Measurements from ENCODE around the gene RNF187.

The RNF187 gene

GRCh38 chr1:228538831-228539230 is 51.6 kb downstream of the RNF187 start:
- H3K9me3 ChIP-seq (ENCODE audit: control insufficient read depth in 2 of 2, low read length in 2 of 2): no peaks in the 10 kb centered on the region
- H3K9ac ChIP-seq (ENCODE audit: low read length in 2 of 2): no peak overlapping the region
- H3K4me1 ChIP-seq (ENCODE audit: control insufficient read depth, insufficient read depth, low read length): no peaks in the 10 kb centered on the region
- no peaks in the 10 kb centered on the region for H3K36me3 ChIP-seq (ENCODE audit: control insufficient read depth in 2 of 2, insufficient read depth in 2 of 2, low read length in 2 of 2)
- H3K27me3 ChIP-seq (ENCODE audit: control insufficient read depth in 1 of 2, insufficient read depth in 2 of 2, low read length in 2 of 2): no peaks in the 10 kb centered on the region
- H3K27ac ChIP-seq (ENCODE audit: low read length): no peak overlapping the region
- no peak overlapping the region for H3K4me3 ChIP-seq (ENCODE audit: low read length in 2 of 2)

GRCh38 chr1:228540161-228540917 is 53.2 kb downstream of the RNF187 start:
- Histone ChIP-seq H3K27ac (ENCODE audit: low read length) (no peak overlapping the region), H3K4me3 (ENCODE audit: low read length in 2 of 2) (no peak overlapping the region), H3K9ac (ENCODE audit: low read length in 2 of 2) (no peak overlapping the region), H3K36me3 (ENCODE audit: control insufficient read depth in 2 of 2, insufficient read depth in 2 of 2, low read length in 2 of 2) (no peaks in the 10 kb centered on the region), H3K9me3 (ENCODE audit: control insufficient read depth in 2 of 2, low read length in 2 of 2) (no peaks in the 10 kb centered on the region), H3K27me3 (ENCODE audit: control insufficient read depth in 1 of 2, insufficient read depth in 2 of 2, low read length in 2 of 2) (no peaks in the 10 kb centered on the region), H3K4me1 (ENCODE audit: control insufficient read depth, insufficient read depth, low read length) (no peaks in the 10 kb centered on the region)

GRCh38 chr1:228541725-228542124 is 54.5 kb downstream of the RNF187 start:
- no peaks in the 10 kb centered on the region for H3K36me3 ChIP-seq (ENCODE audit: control insufficient read depth in 2 of 2, insufficient read depth in 2 of 2, low read length in 2 of 2)
- no peak overlapping the region for H3K9ac ChIP-seq (ENCODE audit: low read length in 2 of 2)
- no peak overlapping the region for H3K27ac ChIP-seq (ENCODE audit: low read length)
- H3K9me3 ChIP-seq (ENCODE audit: control insufficient read depth in 2 of 2, low read length in 2 of 2): no peaks in the 10 kb centered on the region
- no peaks in the 10 kb centered on the region for H3K27me3 ChIP-seq (ENCODE audit: control insufficient read depth in 1 of 2, insufficient read depth in 2 of 2, low read length in 2 of 2)
- H3K4me3 ChIP-seq (ENCODE audit: low read length in 2 of 2): no peak overlapping the region
- H3K4me1 ChIP-seq (ENCODE audit: control insufficient read depth, insufficient read depth, low read length): no peaks in the 10 kb centered on the region

- Histone ChIP-seq H3K4me1 (ENCODE audit: control insufficient read depth, insufficient read depth, low read length) (no peaks in the 10 kb centered on the region), H3K4me3 (ENCODE audit: low read length in 2 of 2) (no peak overlapping the region), H3K27ac (ENCODE audit: low read length) (no peak overlapping the region), H3K36me3 (ENCODE audit: control insufficient read depth in 2 of 2, insufficient read depth in 2 of 2, low read length in 2 of 2) (no peaks in the 10 kb centered on the region), H3K9ac (ENCODE audit: low read length in 2 of 2) (no peak overlapping the region), H3K9me3 (ENCODE audit: control insufficient read depth in 2 of 2, low read length in 2 of 2) (no peaks in the 10 kb centered on the region), H3K27me3 (ENCODE audit: control insufficient read depth in 1 of 2, insufficient read depth in 2 of 2, low read length in 2 of 2) (no peaks in the 10 kb centered on the region)
Measured at GRCh38 chr1:228542376-228542775, 55.2 kb downstream of the RNF187 start.

- Histone ChIP-seq H3K9me3 (ENCODE audit: control insufficient read depth in 2 of 2, low read length in 2 of 2) (no peaks in the 10 kb centered on the region), H3K36me3 (ENCODE audit: control insufficient read depth in 2 of 2, insufficient read depth in 2 of 2, low read length in 2 of 2) (no peaks in the 10 kb centered on the region), H3K4me3 (ENCODE audit: low read length in 2 of 2) (no peak overlapping the region), H3K27ac (ENCODE audit: low read length) (no peak overlapping the region), H3K4me1 (ENCODE audit: control insufficient read depth, insufficient read depth, low read length) (no peaks in the 10 kb centered on the region), H3K27me3 (ENCODE audit: control insufficient read depth in 1 of 2, insufficient read depth in 2 of 2, low read length in 2 of 2) (no peaks in the 10 kb centered on the region), H3K9ac (ENCODE audit: low read length in 2 of 2) (no peak overlapping the region)
Measured at GRCh38 chr1:228542981-228543380, 55.8 kb downstream of the RNF187 start.

GRCh38 chr1:228543396-228543795 is 56.2 kb downstream of the RNF187 start:
- Histone ChIP-seq H3K9me3 (ENCODE audit: control insufficient read depth in 2 of 2, low read length in 2 of 2) (no peaks in the 10 kb centered on the region), H3K27me3 (ENCODE audit: control insufficient read depth in 1 of 2, insufficient read depth in 2 of 2, low read length in 2 of 2) (no peaks in the 10 kb centered on the region), H3K27ac (ENCODE audit: low read length) (no peak overlapping the region), H3K36me3 (ENCODE audit: control insufficient read depth in 2 of 2, insufficient read depth in 2 of 2, low read length in 2 of 2) (no peaks in the 10 kb centered on the region), H3K4me1 (ENCODE audit: control insufficient read depth, insufficient read depth, low read length) (no peaks in the 10 kb centered on the region), H3K9ac (ENCODE audit: low read length in 2 of 2) (no peak overlapping the region), H3K4me3 (ENCODE audit: low read length in 2 of 2) (no peak overlapping the region)

GRCh38 chr1:228544021-228544850 is 57.1 kb downstream of the RNF187 start:
- no peaks in the 10 kb centered on the region for H3K9me3 ChIP-seq (ENCODE audit: control insufficient read depth in 2 of 2, low read length in 2 of 2)
- no peaks in the 10 kb centered on the region for H3K36me3 ChIP-seq (ENCODE audit: control insufficient read depth in 2 of 2, insufficient read depth in 2 of 2, low read length in 2 of 2)
- no peak overlapping the region for H3K9ac ChIP-seq (ENCODE audit: low read length in 2 of 2)
- H3K27me3 ChIP-seq (ENCODE audit: control insufficient read depth in 1 of 2, insufficient read depth in 2 of 2, low read length in 2 of 2): no peaks in the 10 kb centered on the region
- no peaks in the 10 kb centered on the region for H3K4me1 ChIP-seq (ENCODE audit: control insufficient read depth, insufficient read depth, low read length)
- no peak overlapping the region for H3K4me3 ChIP-seq (ENCODE audit: low read length in 2 of 2)
- H3K27ac ChIP-seq (ENCODE audit: low read length): no peak overlapping the region

- Histone ChIP-seq H3K9ac (ENCODE audit: low read length in 2 of 2) (no peak overlapping the region), H3K4me3 (ENCODE audit: low read length in 2 of 2) (no peak overlapping the region), H3K36me3 (ENCODE audit: control insufficient read depth in 2 of 2, insufficient read depth in 2 of 2, low read length in 2 of 2) (no peaks in the 10 kb centered on the region), H3K27ac (ENCODE audit: low read length) (no peak overlapping the region), H3K9me3 (ENCODE audit: control insufficient read depth in 2 of 2, low read length in 2 of 2) (no peaks in the 10 kb centered on the region), H3K4me1 (ENCODE audit: control insufficient read depth, insufficient read depth, low read length) (no peaks in the 10 kb centered on the region), H3K27me3 (ENCODE audit: control insufficient read depth in 1 of 2, insufficient read depth in 2 of 2, low read length in 2 of 2) (peaks cover 0 to 1% of the 10 kb centered on the region in 2 donors)
Measured at GRCh38 chr1:228544921-228545591, 57.9 kb downstream of the RNF187 start.

Data from stomach smooth muscle (tissue), 2 donors.